Stimulated activated CD8-positive, alpha-beta memory T cell treated with anti-CD3 and anti-CD28 coated beads, Interleukin-15, amount 100 ng/mL, for 48 hours (primary cell): ENCODE results near the gene RHO.
"Not testable (repeated sequence)": the region's sequence is repeated elsewhere in the genome, so short reads cannot be mapped to it uniquely, and the experiment has no call there.

Experiments used
- DNase-seq, 2 donors: peaks; one replicate each; pipeline ENCODE4 v3.0.0-alpha.2; 2020; ENCODE audit warnings: low read depth in 2 of 2

RHO gene

GRCh38 chr3:129499604-129500333 is 28.7 kb upstream of the RHO start:
- not testable (repeated sequence) for DNase-seq

GRCh38 chr3:129500334-129500658 is 28.1 kb upstream of the RHO start:
- DNase-seq = no peak

DNA sequence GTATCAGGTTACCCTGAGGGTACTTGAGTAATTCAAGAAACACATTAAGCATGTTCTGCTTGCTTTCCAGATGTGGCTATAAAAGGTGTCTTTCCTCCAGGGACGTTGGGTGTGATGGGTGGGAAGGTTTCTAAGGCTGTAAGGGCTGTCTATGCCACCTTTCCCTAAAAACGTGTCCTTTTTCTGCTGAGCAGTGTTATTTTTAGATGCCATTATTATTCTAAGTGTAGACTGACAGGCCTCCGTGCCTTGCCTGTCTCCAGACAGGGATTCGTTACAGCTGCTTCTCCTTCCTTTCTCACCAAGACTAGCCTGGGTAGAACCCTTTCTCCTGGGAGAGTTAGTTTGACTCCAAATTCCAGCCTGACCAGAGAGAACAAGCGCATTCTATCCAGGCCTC is 26.8 kb upstream of the RHO start:
- DNase-seq = no peak

DNA sequence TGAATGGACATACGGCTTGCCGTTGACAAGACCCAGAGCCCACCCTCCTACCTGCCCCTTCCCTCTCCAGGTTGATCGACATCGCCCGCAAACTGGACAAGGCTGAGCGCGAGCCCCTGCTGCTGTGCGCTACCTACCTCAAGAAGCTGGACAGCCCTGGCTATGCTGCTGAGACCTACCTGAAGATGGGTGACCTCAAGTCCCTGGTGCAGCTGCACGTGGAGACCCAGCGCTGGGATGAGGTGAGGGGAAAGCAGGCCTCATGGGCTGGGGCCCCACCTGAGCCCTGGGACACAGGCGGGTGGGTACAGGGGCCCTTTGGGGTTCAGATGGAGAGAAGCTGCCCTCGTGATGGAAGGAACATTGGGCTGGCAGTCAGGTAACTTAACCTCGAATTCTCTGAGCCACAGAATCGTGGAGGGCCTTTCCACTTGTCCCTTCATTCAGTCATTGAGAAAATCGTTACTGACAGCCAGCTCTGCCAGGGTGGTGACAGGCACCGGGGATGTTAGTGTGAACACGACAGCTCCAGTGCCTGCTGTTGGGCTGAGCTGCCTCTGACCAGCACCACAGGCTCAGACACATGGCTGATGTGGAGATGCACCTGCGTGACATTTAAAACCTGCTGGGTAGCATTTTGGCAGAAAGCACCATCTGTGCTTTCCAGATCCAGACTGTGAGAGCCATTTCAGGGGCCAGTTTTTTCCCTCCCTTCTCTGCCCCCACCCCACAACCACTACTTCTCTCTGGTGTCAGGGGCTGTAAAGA is 25.6 kb upstream of the RHO start:
- no peak for DNase-seq

GRCh38 chr3:129503471-129504291 is 24.8 kb upstream of the RHO start:
- DNase-seq = no peak

GRCh38 chr3:129504471-129505100 is 23.9 kb upstream of the RHO start:
- DNase-seq = no peak

- DNase-seq = no peak
These were observed 23.1 kb upstream of the RHO start for GRCh38 chr3:129505341-129505740.

DNA sequence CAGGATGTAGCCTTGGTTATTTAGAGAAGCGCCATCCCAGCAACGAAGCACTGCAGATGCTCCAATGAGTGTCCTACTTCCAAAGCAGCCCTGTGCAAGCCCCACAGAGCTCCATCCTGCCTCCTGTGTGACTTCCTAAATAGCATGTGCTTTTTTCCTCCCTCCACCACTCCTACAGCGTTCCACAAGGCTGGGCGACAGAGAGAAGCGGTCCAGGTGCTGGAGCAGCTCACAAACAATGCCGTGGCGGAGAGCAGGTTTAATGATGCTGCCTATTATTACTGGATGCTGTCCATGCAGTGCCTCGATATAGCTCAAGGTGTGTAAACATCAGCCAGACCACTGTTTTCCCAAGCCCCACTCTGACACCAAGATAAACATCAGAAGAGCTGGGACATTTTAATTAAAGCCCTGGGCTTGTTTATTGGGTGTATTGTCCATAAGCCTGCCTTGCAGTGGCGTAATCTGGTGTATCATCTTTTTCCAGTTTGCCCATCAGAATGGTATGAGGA is 22.2 kb upstream of the RHO start:
- no peak for DNase-seq

DNA sequence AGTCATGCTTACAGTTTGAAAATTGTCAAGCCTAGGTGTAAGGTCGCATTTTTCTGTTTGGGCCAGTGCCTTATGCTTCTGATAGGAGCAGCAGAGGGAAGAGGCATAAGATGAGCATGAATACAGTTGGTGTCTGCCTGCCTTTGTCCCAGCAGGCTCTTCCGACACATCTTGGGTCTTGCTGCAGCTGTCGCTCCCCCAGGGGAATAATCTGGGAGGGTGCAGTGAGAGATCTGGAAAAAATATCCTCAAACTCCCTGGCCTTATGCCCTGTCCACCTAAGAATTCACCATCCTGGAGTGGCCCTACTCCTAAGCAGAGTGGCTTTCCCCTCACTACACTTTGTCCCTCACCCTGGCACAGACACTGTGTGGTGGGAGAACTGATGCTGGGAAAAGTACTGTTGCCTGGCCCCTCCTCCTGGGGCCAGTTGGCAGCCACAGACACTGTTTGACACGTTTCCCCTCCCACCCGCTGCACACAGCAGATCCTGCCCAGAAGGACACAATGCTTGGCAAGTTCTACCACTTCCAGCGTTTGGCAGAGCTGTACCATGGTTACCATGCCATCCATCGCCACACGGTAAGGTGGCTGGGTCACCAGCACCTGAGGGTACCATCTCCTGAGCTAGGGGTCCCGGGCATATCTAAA is 21.1 kb upstream of the RHO start:
- DNase-seq = no peak

- DNase-seq = no peak
These were observed 15.8 kb upstream of the RHO start for GRCh38 chr3:129512595-129512994.

- DNase-seq = no peak
These were observed 14.7 kb upstream of the RHO start for GRCh38 chr3:129513705-129514104.

DNA sequence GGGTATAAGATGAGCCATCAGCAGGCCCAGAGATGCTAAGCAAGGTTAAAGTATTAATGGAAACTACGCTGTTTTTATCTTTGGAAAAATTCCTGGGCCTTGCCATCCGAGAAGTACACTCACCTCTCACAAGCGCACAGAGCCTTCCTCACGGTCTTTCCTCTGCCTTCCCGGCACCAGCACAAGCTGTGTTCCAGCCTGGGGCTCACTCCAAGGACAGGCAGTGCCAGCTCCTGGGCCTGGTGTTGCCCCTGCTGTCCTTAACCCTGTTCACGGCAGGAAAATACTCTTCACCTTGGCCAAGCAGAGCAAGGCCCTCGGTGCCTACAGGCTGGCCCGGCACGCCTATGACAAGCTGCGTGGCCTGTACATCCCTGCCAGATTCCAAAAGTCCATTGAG is 14.3 kb upstream of the RHO start:
- no peak for DNase-seq

DNA sequence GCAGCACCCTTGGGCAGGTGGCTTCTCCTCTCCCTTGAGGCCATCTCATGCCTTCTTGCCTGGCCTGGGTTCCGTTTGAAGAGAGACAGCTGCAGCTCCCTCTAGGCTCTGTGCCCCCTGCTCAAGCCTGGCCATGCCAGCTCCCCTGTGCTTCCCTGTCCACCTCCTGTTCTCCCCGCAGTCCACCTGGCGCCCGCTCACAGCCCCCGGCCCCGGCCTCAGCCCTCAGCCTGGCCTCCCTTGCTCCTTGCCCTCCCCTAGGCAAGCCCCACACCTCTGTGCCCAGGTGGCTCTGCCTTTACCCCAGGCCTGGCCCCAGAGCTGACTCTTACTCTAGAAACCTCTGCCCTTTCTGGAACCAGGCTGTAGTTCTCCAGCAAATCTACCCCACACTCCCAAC is 13.9 kb upstream of the RHO start:
- DNase-seq = no peak

GRCh38 chr3:129515108-129515820 is 13.2 kb upstream of the RHO start:
- not testable (repeated sequence) for DNase-seq

GRCh38 chr3:129515821-129516432 is 12.5 kb upstream of the RHO start:
- DNase-seq = not testable (repeated sequence)

DNA sequence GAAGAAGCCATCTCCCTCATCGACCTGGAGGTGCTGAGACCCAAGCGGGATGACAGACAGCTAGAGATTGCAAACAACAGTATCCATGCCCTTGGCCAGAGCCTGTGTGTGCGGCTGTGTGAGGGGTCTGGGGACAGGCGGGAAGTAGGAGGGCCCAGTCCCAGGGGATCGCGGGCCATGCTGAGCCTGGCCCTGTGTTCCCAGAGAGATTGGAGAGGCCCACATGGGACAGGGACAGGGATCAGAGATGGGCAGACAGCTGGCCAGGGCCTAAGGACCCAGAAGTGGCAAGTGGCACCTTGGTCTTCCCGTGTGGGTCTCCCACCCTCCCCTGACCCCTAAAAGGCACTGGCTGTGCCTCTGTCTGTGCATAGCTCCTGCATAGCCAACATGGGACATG is 10.9 kb upstream of the RHO start:
- no peak for DNase-seq

DNA sequence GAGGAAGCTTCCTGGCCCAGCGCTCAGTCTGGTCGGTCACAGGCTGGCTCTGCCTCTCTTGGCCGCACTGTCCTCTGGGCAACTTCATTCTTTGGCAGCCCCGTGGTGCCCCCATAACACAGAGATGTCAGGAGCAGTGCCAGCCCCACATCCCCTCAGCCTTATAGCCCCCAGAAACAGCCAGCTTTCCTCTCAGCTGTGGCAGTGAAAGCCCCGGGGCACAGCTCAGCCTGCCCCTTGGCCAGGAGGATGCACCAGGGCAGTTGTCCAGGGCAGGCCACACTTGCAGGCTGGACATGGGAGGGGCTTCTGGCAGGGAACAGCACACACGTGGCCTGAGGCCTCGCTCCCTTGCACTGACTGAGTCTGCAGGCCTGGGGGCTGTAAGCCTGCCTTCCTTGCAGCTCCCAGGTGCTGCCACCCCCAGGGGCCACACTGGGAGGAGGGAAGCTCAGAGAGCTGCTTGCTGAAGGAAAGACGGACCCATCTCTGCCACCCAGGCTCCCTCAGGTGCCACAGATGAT is 10.3 kb upstream of the RHO start:
- DNase-seq = no peak

DNA sequence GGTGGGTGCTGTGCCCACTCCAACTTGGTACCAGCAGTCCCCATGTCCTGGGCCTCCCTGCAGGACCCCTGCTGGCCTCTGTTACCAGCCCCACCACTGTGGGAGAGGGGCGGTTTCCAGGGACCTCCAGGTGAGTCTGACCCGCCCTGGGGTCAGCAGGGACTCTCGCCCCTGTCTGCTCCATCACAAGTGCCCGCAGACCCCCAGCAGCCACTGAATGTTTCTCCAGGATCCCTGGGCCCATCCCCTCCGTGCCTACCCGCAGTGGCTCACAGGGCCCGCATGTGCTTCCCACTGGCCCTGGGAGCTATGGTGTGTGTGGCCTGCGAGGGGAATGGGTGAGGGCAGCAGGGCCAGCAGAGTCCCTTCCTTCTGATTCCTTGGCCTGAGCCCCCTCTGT is 9.9 kb upstream of the RHO start:
- no peak for DNase-seq

GRCh38 chr3:129519449-129519848 is 9.0 kb upstream of the RHO start:
- no peak for DNase-seq
